ENCODE results near the gene CUEDC1.
"Not testable (repeated sequence)": the region's sequence is repeated elsewhere in the genome, so short reads cannot be mapped to it uniquely, and the experiment has no call there.

The CUEDC1 gene

DNA sequence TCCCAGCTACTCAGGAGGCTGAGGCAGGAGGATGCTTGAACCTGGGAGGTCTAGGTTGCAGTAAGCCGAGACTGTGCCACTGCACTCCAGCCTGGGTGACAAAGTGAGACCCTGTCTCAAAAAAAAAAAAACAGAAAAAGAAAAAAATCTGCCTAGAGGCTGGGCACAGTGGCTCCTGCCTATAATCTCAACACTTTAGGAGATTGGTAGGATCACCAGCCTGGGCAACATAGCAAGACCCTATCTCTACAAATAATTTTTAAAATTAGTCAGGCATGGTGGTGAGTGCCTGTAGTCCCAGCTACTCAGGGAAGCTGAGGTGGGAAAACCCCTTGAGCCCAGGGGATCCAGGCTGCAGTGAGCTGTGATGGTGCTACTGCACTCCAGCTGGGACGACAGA lies 17.7 kb downstream of the CUEDC1 start:
- no peak for DNase-seq

DNA sequence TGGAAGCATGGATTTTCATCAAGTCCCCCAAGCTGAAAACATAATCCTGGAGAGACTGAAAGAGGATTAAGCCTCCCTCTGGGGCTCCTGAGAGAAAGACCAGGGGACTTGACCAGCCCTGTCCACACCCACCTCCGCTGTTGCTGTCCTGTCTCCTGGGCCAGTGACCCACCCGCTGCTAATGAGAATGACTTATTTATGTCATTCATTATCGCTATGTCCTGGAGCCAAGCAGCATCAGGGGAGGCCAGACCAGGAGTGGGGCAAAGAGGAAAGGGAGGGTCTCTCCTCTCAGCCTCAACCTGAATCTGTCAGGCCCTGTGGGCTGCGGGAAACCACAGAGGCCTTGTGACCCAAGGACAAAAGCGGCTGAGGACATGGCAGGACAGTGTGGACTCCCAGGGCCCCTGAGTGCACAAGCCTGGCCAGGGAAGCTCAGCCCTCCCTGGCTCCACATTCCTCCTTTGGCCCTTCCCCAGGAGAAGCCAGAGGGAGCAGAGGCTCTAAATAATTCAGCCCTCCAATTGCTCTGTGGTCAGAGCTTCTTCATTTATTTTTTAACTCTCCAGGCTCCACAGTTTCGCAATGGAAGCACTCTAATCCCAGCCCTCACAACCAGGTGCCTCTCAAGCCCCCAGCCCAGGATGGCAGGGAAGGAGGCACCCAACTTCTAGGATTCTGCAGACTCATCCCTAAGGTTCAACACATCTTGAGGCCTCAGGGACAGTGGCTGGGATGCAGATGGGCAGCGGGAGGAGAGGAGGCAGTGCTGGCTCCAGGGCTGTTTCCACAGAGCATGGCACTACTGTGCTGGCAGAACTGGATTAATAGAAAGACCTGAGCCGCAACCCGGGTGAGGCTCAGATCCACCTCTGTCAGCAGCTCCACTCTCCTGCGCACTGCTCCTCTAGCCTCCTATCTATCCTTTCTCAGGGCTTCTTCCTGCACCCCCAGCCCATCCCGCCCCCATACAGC lies 19.1 kb downstream of the CUEDC1 start:
- DNase-seq: no peak

DNA sequence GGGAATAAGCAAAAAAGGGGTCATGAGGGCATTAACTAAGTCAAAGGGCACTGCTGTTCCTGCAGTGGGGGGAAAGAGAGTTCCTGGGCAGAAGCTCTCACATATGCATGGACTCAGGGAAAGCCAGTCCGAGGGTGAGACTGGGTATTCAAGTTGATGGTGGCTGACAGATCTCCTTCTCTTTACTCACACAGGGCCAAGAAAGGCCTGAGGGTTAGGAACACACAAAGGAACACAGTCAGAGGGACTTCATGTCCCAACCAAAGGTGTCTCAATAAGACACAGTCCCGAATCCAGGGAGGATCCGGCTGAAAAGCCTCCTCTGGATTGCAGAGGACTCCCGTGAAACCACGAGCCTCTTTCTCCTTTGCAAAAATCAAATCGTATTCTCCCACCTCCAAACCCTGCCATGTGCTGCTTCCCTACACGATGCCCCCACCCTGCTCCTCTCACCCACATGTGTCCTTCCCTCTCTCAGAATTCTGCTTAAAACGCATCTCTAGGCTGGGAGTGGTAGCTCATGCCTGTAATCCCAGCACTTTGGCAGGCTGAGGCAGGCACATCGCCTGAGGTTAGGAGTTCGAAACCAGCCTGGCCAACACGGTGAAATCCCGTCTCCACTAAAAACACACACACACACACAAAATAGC lies 23.6 kb downstream of the CUEDC1 start:
- no peak for DNase-seq

DNA sequence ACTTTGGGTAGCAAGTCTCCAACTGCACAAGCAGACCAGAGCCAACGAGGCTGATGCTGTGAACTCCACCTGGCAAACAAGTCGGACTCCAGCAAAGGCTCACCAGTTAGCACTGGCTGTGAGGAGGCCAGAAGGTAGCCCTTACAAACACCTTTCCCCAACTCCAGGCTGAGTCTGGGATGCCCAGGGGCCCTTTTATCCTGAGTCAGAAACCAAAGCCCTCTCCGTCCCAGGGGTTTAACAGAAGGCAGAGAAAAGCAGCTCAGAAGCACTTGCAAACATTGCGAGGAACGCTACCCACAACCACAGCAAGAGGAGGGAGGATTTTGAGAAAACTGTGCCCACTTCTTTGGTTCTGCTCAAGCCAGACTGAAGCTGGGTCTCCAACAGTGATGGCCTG lies 25.0 kb downstream of the CUEDC1 start:
- DNase-seq: no peak

DNA sequence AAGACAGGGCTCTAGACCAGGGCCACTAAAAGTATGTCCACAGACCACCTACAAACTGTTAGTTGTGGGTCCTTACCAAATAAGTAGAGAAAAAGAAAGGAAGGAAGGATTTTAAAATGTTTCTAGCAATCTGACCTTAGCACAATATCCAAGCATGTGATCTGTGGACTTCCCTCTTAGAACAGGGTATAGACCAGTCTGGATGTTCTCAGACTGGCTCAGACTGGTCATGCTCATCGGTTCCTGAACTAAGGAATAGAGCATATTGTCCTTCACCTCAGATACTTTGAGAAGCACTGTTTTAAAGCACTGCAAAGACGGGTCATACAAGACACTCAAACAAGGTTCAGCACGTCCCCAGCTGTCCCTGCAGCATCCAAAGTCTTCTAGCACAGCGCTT lies 25.8 kb downstream of the CUEDC1 start:
- DNase-seq: no peak

DNA sequence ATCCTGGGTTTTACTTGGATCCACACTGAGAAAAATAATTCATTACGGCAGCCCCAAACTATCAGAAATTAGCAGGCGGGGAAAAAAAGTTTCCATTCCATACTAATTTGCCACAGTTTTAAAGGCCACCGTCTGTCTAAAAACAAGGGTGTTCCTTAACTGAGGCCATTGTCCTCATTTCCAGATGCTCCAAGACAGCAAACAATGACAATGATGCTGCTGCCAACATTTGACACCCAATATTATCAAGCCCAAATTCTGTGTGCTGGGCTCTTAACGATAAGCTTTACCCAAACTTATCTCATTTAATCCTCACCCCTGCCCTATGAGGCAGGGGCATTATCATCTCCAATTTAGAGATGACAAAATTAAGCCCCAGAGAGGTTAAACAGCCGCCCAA lies 26.3 kb downstream of the CUEDC1 start:
- DNase-seq: no peak

DNA sequence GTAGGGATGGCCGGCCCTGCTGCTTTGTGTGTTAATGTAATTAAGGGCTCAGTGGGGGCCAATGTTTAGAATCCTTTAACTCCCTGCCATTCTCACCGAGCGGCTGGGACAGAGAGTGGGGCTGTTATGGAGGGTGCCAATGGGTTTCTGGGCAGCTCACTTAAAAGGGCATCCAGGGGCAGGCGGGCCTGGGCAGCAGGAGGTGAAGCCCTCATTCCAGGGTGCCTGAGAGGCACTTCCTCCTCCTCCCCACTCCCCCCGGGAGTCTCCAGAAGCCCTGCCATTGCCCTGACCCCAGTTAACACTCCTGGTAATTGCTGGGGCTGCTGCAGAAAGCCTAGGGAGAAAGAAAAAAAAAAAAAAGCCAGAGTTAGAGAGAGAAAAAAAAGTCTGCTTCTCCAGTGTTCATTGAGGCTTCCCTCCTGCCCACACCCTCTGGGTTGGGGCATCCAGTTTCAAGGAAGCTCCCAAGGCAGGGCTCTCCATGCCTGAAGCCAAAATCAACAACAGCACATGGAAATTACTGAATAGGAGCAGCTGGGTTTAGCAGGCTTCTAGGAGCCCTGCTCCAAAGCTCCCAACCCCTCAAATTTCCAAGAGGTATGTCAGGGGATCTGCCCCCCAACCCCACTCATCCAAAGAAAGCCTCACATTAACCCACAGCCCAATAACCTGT lies 28.0 kb downstream of the CUEDC1 start:
- DNase-seq: peak; percentile 67

DNA sequence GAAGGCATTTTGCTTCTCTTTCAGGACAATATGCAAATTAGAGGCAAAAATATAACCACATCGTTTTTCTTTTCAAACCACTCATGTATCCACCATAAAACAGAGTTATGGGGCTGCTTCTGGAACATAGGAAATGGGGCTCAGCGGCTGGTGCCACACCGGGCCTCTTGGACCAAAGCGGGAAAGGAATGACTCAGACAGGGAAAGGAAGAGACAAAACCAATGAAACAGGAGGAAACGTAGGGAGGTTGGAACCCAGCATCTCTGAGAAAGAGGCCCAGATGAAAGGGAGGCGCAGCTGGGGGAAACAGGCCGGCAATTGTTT lies 28.5 kb downstream of the CUEDC1 start:
- no peak for DNase-seq

DNA sequence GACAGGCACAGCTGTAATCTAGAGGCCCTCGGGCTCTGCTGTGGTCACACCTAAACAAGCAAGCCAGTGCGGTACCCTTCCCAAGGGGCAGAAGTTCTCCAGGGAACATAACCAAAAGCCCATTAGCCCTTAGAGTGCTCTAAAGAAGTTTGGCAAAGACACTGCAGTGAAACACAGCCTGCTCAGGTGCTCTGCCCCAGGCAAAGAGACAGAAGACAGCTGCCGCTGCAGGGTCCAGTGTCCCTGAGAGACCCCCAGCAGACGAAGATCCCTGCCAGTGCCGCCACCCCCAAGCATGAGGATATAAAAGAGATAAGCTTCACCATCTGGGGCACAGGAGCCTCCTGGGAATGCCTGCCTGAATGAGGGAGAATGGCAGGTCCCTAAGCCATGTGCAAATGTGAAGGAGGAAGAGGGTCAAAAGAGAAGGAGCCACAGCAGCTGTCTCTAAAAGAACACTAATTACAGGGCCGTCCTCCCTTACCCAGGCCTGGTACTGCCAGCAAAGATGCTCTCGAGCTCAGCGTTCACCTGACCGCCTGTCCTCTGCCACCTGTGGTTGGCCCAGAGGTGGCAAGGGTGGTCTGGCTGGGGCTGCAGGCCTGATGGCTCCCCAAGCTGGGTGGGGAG lies 29.7 kb downstream of the CUEDC1 start:
- peak; percentile 17 for DNase-seq

DNA sequence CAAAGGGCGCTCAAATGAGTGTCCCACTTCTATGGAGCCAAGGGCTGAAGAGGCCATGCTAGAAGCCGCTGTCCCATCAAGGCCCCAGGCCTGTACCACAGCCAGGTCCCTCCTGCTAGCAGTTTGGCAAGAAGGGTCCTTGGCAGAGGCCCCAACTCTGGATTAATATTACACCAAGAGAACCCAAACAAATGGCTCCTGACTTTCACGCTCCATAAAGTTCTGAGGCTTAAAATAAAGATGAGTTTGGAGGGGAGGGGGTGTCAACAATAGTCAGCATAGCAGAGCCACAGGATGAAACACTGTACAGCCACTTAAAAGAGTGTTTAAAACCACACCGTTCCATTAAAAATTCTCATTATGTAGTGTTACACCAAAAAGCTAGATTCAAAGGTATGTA lies 30.5 kb downstream of the CUEDC1 start:
- DNase-seq: no peak

DNA sequence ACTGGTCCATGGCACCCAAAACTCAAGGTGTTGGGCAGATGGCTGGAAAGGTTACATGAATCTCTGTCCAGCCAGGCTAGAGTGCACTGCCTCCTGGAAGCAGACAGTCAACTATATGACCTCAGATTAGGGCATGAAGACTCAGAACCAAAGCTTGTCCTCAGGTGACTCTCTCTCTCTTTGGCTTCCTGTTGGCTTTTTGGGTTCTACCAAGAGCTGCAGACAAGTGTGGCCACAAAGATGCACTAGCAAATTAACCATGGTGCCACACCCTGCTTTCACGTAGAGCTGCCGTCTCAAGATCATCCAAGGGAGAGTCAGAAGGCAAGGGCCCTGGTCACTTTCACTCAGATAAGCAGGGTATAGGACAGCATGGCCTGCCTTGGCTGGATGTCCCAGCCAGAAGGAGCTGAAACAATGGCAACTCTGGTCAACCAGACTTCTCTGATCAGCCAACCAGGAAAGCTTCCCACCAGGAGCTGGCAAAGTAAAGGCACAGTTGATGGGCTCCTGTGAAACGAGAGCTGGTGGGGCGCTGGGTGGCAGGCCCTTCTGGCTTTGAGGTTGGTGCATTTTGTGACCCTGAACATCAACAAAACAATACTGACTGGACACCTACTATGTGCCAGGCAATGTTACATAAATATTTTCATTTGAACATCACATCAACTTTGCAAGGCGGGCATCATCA lies 31.9 kb downstream of the CUEDC1 start:
- DNase-seq: no peak

DNA sequence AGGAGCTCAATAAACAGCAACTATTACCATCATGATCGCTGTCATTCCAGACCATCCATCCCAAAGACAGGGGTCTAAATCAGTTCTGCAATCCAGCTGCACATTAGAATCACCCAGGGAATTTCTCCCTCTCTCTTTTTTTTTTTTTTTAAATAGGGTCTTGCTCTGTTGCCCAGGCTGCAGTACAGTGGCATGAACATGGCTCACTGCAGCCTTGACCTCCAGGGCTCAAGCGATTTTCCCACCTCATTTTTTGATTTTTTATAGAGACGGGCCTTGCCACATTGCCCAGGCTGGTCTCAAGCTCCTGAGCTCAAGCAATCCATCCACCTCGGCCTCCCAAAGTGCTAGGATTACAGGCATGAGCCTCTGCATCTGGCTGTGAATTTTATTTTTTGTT lies 32.5 kb downstream of the CUEDC1 start:
- DNase-seq: not testable (repeated sequence)

DNA sequence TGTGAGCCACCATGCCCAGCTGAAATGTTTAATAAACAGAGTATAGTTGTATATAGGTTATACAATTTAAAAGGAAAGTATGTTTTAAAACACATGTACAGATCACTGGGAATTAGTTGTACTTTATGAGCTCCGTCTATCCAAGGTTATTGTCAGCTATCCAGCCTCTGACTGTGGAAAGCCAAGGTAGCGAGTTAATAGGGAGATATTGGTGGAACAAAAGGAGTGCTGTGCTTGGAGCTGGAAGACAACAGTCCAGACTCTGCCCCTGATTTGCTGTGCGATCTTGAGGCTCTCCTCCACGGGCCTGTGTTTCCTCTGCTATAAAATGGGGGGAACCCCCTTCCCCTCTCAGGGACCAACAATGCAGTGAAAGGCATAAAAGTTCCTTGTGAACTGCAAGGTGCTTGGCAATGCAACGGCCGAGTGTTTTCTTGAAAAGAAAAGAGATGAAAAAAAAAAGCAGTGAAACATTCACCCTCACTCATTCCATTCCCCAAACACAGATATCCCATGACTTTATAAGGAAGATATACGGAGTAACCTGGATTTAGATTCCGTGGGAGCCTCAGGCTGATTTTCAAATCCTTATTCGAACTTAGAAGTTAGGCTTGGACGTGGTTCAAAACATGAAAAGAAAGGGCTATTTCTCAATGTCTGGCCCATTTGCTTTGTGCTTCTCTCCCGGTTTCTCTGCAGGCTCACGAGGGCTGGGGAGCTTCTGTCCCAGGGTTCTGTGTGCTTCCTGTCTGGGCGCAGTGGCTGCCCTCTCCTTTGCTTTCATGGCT lies 34.1 kb downstream of the CUEDC1 start:
- no peak for DNase-seq

DNA sequence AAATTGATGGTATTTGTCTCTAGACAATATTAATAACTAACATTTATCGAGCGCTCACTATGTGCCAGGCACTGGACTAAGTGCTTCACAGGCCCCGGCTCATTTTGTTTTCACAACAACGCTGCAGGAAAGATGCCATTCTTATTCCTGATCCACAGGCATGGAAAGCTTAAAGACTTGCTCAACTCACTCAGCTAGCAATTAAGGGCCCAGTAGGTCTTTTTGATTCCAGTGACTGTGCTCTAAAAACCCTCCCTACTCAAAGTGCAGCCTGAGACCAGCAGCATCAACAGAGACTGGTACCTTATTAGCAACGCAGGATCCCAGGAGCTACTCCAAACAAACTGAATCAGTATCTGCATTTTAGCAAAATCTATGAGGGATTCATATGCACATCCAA lies 35.3 kb downstream of the CUEDC1 start:
- peak; percentile 57 for DNase-seq

DNA sequence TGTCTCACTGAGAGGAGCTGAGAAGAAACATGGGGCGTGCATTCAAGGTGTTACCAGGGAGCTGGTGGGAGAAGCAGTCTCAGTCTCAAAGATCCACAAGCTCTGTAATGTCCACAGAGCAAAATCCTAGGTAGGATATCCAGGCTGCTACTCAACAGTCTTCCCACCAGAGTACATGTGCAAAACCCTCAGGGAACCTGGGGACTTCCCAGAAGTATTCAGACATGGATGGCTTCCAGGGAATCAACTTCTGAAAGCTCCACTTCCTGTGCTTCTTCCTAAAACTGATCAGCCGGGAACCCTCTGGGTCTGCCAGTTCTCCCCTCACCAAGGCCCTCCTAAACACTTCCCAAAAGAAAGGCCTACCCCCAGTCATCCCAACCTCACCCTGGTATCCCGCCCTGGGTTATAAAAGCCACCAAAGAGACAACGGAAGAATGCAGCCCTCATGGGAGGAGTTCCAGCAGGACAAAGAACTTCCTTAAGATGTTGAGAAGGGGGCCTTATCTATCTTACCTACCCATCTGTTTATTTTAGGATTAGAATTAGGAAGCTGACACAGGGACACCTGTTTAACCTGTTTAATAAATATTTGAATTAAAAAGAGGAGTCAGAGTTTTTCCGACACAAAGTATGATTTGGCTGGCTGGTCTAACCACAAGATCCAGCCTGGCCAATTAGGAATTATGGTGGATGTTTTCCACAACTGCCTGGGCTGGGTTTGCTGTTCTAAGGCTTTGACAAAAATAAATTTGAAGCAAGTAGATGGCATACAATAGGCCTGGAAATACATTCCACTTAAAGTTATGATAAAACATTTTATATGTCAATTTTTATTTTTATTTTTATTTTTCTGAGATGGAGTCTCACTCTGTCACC lies 37.0 kb downstream of the CUEDC1 start:
- no peak for DNase-seq

DNA sequence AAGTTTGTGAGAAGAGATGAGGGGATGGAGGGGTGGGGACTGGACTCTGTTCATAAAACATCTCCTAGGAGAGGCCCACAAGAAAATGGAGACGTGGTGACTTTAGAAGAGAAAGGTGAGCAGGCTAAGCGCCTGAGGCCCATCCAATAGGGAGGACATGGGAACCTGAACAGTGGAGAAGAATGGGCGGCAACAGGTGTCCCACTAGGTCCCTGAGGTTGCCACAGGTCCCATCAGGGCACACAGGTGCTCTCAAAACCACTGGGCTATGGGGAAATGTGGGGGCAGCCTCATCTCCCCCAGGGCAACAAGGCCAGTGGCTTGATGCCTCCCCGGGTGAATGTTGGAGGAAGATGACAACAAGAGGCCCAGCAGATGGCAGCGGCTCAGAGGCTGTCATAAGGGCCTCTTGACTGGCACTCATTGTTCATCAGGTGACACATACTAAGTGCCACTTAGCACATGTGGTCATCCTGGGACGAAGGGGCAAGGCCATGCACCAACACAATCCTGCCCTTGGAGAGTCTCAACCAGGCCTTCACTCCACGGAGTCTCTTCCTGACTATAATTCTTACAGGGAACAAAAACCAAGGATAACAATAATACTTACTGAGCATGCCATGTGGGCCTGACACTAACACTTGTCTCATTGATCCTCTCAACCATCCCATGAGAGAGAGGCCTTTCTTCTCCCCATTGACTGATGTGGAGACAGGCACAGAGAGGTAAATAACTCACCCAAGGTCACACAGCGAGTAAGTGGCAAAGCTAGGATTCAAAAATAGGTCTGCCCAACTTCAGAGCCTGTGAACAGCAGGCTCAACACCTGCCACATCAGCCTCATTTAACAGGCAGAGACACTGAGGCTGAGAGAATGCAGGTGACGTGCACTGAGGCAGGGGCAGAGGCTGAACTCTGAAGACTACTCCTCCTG lies 38.0 kb downstream of the CUEDC1 start:
- no peak for DNase-seq

DNA sequence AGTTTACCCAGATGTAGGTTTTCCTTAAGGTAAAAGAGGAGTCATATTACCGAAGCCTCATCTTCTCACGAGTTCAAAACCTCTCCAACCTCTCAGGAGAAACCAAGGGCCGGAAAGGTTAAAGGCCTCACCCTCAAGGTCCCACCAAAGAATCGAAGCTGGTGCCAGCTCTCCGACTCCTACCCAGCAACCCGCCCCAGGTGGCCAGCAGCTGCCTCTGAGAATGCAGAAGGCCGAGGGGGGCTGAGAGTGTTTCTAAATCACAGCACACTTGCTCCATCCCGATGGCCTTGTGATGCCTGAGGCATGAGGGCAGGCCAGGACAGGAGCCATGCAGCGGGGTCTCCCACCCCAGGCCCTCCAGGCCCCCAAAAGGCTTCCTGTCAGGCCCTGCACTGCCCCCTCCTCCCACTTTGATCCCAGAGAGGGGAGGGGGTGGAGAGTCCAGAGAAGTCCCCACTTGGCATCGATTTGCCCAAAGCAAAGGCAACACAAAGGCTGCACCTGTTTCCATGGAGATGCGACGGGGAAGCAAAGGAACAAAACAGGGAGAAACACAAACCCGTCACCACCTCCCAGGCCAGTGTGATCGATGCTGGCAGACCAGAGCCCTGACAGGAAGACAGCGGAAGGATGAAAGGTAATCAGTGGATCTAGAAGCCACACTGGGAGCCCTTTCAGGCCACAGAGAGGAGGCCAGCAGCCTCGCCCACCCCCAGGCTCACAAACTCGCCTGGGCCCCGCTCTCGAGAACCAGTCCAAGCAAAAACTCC lies 39.0 kb downstream of the CUEDC1 start:
- DNase-seq: peak; percentile 51

DNA sequence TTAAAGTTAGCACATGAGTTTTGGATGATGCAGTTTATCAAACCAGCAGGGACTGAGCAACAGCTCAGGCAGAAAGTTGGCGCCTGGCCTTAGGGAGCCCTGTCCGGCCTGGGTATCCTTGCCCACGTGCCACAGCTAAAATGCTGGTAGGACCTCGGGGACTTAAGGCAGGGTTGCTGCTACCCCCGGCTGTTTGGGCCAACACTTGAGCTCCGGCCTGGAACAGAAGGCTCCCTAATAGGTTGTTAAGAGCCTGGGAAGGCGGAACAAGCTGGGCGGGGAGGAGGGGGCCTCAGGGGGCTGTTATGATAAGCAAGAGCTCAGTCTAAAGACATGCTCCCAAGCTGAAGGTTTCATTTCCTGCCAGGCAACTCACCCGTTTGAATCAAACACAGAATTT lies 39.7 kb downstream of the CUEDC1 start:
- peak; percentile 22 for DNase-seq

All from NCI-H2227 treated with DMSO at 0.1 percent for 48 hours (cell line).